IMR-90 (cell line): ENCODE results near the gene PET100. TPM values are rescaled to one million over a fixed set of nuclear protein-coding genes. Genes with fewer than 3 reads are reported as not detected.

ENCODE experiments used
- ATAC-seq: fragments of 200-7000 bp; cut with Tn5 transposase; 2 replicates; pipeline ENCODE4 v1.9.1; 2020; ENCODE audit warnings: low read depth, mild to moderate bottlenecking, moderate library complexity
- BruUV-seq: library from RNA; stranded (reverse); fragments of 400-500 nt; replicated peaks from 2 replicates; lab custom pipeline; 2021; lab: Mats Ljungman, UMichigan
- CTCF ChIA-PET: fragments of 300-600 bp; formaldehyde crosslinking; extraction: SDS; loops from one replicate; lab custom pipeline; 2021; ENCODE audit warnings: antibody characterized with exemption; lab: Yijun Ruan, JAX
- POLR2A ChIA-PET: fragments of 300-600 bp; sonication (Branson Sonifier 250); formaldehyde crosslinking; loops from one replicate; lab custom pipeline; 2022; ENCODE audit warnings: antibody characterized with exemption; ENCODE audit not compliant: unreplicated experiment; lab: Charles Lee
- DNase-seq: peaks from one replicate; pipeline ENCODE4 v3.0.0; 2013
- H2AFZ ChIP-seq: replicated peaks from 2 replicates; pipeline ENCODE3; 2013; ENCODE audit warnings: low read length, mild to moderate bottlenecking; ENCODE audit not compliant: poor library complexity
- H2AK5ac ChIP-seq: 2 replicates; pipeline ENCODE4 v1.6.1; 2013; ENCODE audit warnings: low read depth, low read length, inconsistent platforms
- H2AK9ac ChIP-seq: replicated peaks from 2 replicates; pipeline ENCODE3; 2013; ENCODE audit warnings: mild to moderate bottlenecking, low read depth, low read length, moderate library complexity; ENCODE audit not compliant: poor library complexity
- H2BK120ac ChIP-seq: 2 replicates; pipeline ENCODE4 v1.6.1; 2013; ENCODE audit warnings: low read depth, low read length, inconsistent platforms
- H2BK15ac ChIP-seq: 3 replicates; pipeline ENCODE4 v1.6.1; 2013; ENCODE audit warnings: low read depth, low read length, inconsistent platforms
- H2BK20ac ChIP-seq: 2 replicates; pipeline ENCODE4 v1.6.1; 2013; ENCODE audit warnings: low read depth, mild to moderate bottlenecking, inconsistent platforms, low read length, moderate library complexity
- H2BK5ac ChIP-seq: 2 replicates; pipeline ENCODE4 v1.6.1; 2013; ENCODE audit warnings: mild to moderate bottlenecking, low read depth, low read length, inconsistent platforms; ENCODE audit not compliant: poor library complexity, severe bottlenecking
- H3K14ac ChIP-seq: replicated peaks from 2 replicates; pipeline ENCODE4 v1.6.1; 2013; ENCODE audit warnings: low read depth, low read length, inconsistent platforms
- H3K18ac ChIP-seq: 2 replicates; pipeline ENCODE4 v1.6.1; 2013; ENCODE audit warnings: low read depth, low read length, control low read depth
- H3K23ac ChIP-seq: 2 replicates; pipeline ENCODE4 v1.6.1; 2013; ENCODE audit warnings: low read depth, low read length, inconsistent platforms
- H3K27ac ChIP-seq: 2 replicates; pipeline ENCODE4 v1.5.1; 2013; ENCODE audit warnings: mild to moderate bottlenecking, control low read depth, low read length; ENCODE audit not compliant: insufficient read depth
- H3K27me3 ChIP-seq: 2 replicates; pipeline ENCODE4 v1.6.1; 2013; ENCODE audit warnings: low read length; ENCODE audit not compliant: control insufficient read depth, insufficient read depth
- H3K36me3 ChIP-seq: 2 replicates; pipeline ENCODE4 v1.6.1; 2013; ENCODE audit warnings: low read length, mixed read lengths; ENCODE audit not compliant: control insufficient read depth, insufficient read depth
- H3K4ac ChIP-seq: 2 replicates; pipeline ENCODE4 v1.6.1; 2013; ENCODE audit warnings: low read depth, low read length, inconsistent platforms
- H3K4me1 ChIP-seq: 2 replicates; pipeline ENCODE4 v1.6.1; 2013; ENCODE audit warnings: low read length, mixed read lengths; ENCODE audit not compliant: control insufficient read depth, insufficient read depth
- H3K4me2 ChIP-seq: 2 replicates; pipeline ENCODE4 v1.6.1; 2013; ENCODE audit warnings: low read depth, mild to moderate bottlenecking, control low read depth, low read length, moderate library complexity
- H3K4me3 ChIP-seq: 2 replicates; pipeline ENCODE4 v1.5.1; 2013; ENCODE audit warnings: low read depth, mild to moderate bottlenecking, control low read depth, low read length, moderate library complexity; ENCODE audit not compliant: insufficient read depth
- H3K56ac ChIP-seq: 2 replicates; pipeline ENCODE4 v1.6.1; 2013; ENCODE audit warnings: low read length, inconsistent platforms; ENCODE audit not compliant: insufficient read depth; ENCODE audit errors: extremely low read depth
- H3K79me1 ChIP-seq, 2 experiments: 2 replicates each; pipeline ENCODE4 v1.6.1; 2013; ENCODE audit warnings: low read length in 2 of 2, inconsistent platforms in 1 of 2, low read depth in 1 of 2
- H3K9ac ChIP-seq: 2 replicates; pipeline ENCODE4 v1.6.1; 2013; ENCODE audit warnings: low read depth, low read length, control low read depth
- H3K9me1 ChIP-seq: 2 replicates; pipeline ENCODE4 v1.6.1; 2013; ENCODE audit warnings: low read length, inconsistent platforms; ENCODE audit not compliant: insufficient read depth
- H3K9me3 ChIP-seq: 2 replicates; pipeline ENCODE4 v1.6.1; 2013; ENCODE audit warnings: low read length; ENCODE audit not compliant: control insufficient read depth, insufficient read depth
- H4K20me1 ChIP-seq: 2 replicates; pipeline ENCODE4 v1.6.1; 2013; ENCODE audit warnings: low read length, inconsistent platforms; ENCODE audit not compliant: insufficient read depth
- H4K5ac ChIP-seq: 2 replicates; pipeline ENCODE4 v1.6.1; 2013; ENCODE audit warnings: mild to moderate bottlenecking, low read depth, low read length, control low read depth
- H4K8ac ChIP-seq, 2 experiments: 2 replicates each; pipeline ENCODE4 v1.6.1; 2013; ENCODE audit warnings: low read depth in 2 of 2, low read length in 2 of 2, control low read depth in 1 of 2, inconsistent platforms in 1 of 2
- H4K91ac ChIP-seq: 2 replicates; pipeline ENCODE4 v1.6.1; 2013; ENCODE audit warnings: low read depth, low read length, inconsistent platforms; ENCODE audit not compliant: insufficient read depth
- BHLHE40 ChIP-seq: fragments of 150-350 bp; IDR thresholded peaks from 2 replicates; pipeline ENCODE4 v1.6.1; 2016; ENCODE audit warnings: mild to moderate bottlenecking, low read depth, low read length
- CEBPB ChIP-seq: IDR thresholded peaks from 2 replicates; pipeline ENCODE4 v1.6.1; 2012; ENCODE audit warnings: low read depth, low read length, improper control_type of control experiment
- CTCF ChIP-seq: conservative IDR thresholded peaks from 2 replicates; pipeline ENCODE4 v1.5.1; 2012; ENCODE audit warnings: mild to moderate bottlenecking, low read depth, low read length, improper control_type of control experiment
- MAZ ChIP-seq: IDR thresholded peaks from 2 replicates; pipeline ENCODE4 v1.6.1; 2012; ENCODE audit warnings: low read depth, mild to moderate bottlenecking, low read length, improper control_type of control experiment, moderate library complexity, borderline replicate concordance
- NFE2L2 ChIP-seq: fragments of 150-350 bp; IDR thresholded peaks from 2 replicates; pipeline ENCODE4 v1.6.1; 2016; ENCODE audit warnings: low read depth, mild to moderate bottlenecking, low read length
- RAD21 ChIP-seq: IDR thresholded peaks from 2 replicates; pipeline ENCODE4 v1.6.1; 2012; ENCODE audit warnings: low read length, improper control_type of control experiment
- RFX5 ChIP-seq: IDR thresholded peaks from 2 replicates; pipeline ENCODE4 v1.8.0; 2012; ENCODE audit warnings: low read depth, mild to moderate bottlenecking, low read length, moderate library complexity
- SMC3 ChIP-seq: fragments of 150-350 bp; IDR thresholded peaks from 2 replicates; pipeline ENCODE4 v1.6.1; 2016; ENCODE audit warnings: low read depth, mild to moderate bottlenecking, antibody characterized with exemption, low read length, moderate library complexity
- WGBS, 2 experiments: methylation state at CpG; one replicate each; pipeline versions ENCODE4 v1.1.5 to v1.1.7; 2013; ENCODE audit warnings: missing lambda C conversion rate in 2 of 2; ENCODE audit not compliant: insufficient read length in 1 of 2; ENCODE audit errors: extremely low coverage in 2 of 2; 5-methylcytosine and 5-hydroxymethylcytosine counted together
- dilution Hi-C: fragments of 300-500 bp; cut with HindIII; formaldehyde crosslinking; loops from one replicate; pipeline ENCODE4 v1.14.3; 2018; ENCODE audit warnings: low sequenced_read_pairs; ENCODE audit not compliant: unreplicated experiment
- in situ Hi-C: fragments of 300-500 bp; cut with MboI; formaldehyde crosslinking; loops from 3 replicates; pipeline ENCODE4 v1.14.3; 2019; ENCODE audit warnings: low sequenced_read_pairs, inconsistent platforms, mixed read lengths
- intact Hi-C: fragments of 100-400 bp; cut with micrococcal nuclease; formaldehyde crosslinking; loops from 2 replicates; pipeline ENCODE4 v1.10.0; 2022
- polyA plus RNA-seq, 3 experiments: library from polyadenylated mRNA; depleted of rRNA; stranded (reverse); fragments of >200 nt; gene quantifications; 2 replicates each; pipeline ENCODE4 v1.2.3, GENCODE V29; 2012; ENCODE audit warnings: low replicate concordance in 1 of 3
- total RNA-seq: library from RNA; depleted of rRNA; stranded (reverse); fragments of >200 nt; gene quantifications from 2 replicates; pipeline ENCODE4 v1.2.3, GENCODE V29; 2012

PET100 gene
- total and polyA plus RNA-seq, 2 of the 4 experiments (the other 2 are of a cell fraction) = 1.4 to 31.4 TPM

DNA sequence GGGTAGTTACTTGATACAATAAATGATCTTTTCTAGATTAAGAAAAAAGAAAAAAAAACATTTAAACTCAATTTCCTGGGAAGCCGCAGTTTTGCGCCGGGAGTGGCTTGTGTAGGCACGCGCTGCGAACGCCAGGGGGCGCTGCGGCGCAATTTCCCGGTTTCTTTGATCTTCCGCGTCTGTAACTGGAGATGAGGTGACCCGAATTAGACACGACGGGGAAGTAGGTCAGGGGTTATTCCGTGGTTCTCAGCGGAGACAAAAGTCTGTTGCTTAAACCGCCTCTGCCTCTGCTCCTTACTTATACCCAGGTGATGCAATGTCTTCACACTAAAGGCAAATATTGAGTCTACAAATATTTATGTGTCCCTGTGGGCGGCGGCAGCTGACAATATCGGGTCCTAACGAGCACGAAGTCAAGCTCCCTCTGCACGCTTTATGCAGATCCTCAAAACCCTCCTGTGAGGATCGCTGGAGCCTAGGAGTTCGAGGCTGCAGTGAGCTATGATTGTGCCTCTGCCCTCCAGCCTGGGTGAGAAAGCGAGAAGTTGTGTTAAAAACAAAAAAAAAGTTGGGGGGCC lies 22.6 kb downstream of the PET100 start:
- Histone ChIP-seq H2AFZ (peak overlapping the region; percentile 83), H2BK15ac (no peak overlapping the region), H3K23ac (no peak overlapping the region), H3K4ac (no peak overlapping the region), H4K8ac (peak overlapping the region in 1 of 2 experiments; percentile 31; a peak in 1 of 4 replicates), H3K4me1 (no peaks in the 10 kb centered on the region), H3K27ac (no peak overlapping the region), H2AK5ac (no peak overlapping the region), H3K14ac (0 out of 2 replicates have a peak overlapping the region, but pooled peaks have one; percentile 54), H3K4me2 (peak overlapping the region; percentile 70), H3K9me1 (no peaks in the 10 kb centered on the region), H3K9me3 (no peaks in the 10 kb centered on the region), H2AK9ac (no peak overlapping the region), H3K79me1 (no peaks in the 10 kb centered on the region), H3K56ac (no peak overlapping the region), H3K4me3 (peak overlapping the region; percentile 8; the same call in 1 of the 2 replicates), H2BK5ac (no peak overlapping the region), H3K9ac (no peak overlapping the region), H3K18ac (no peak overlapping the region), H4K5ac (peak overlapping the region; percentile 59; the same call in 1 of the 2 replicates), H4K20me1 (no peaks in the 10 kb centered on the region), H3K27me3 (peaks cover 6% of the 10 kb centered on the region; the same call in 1 of the 2 replicates), H3K36me3 (no peaks in the 10 kb centered on the region), H4K91ac (no peak overlapping the region), H2BK120ac (no peak overlapping the region), H2BK20ac (no peak overlapping the region)
- ATAC-seq (peak; percentile 90), DNase-seq (peak; percentile 60)
- no TSS peak for BruUV-seq
- intact Hi-C loops = loop anchor here (1.0 kb wide), 2 partner anchors 28 to 147 kb away; partner anchors contain the start of gene TRAPPC5
- dilution Hi-C loops = no loop called here
- in situ Hi-C loops = no loop called here
- ChIA-PET POLR2A (no interaction called here), CTCF (interaction anchor here (0.7 to 1.4 kb wide), 3 partner anchors 14 to 148 kb away, joined by 3 to 9 read pairs (median 3); partner anchors contain the start of genes PET100 and XAB2)
- WGBS, 2 experiments = 28% methylated on average over 6 of the region's 28 CpGs; no CpG with 5 or more reads in 1 of the 2 experiments
- no peak for TF ChIP-seq NFE2L2
- TF ChIP-seq RFX5 = no peak
- TF ChIP-seq RAD21 = peak; percentile 62
- peak; percentile 79 for TF ChIP-seq CEBPB
- 0 out of 2 replicates have a peak, but pooled peaks have one; percentile 21 for TF ChIP-seq MAZ
- TF ChIP-seq CTCF = peak; percentile 97
- peak; percentile 71 for TF ChIP-seq SMC3
- TF ChIP-seq BHLHE40 = no peak
